ENCODE measurements around the gene CCDC6.

Gene CCDC6

DNA sequence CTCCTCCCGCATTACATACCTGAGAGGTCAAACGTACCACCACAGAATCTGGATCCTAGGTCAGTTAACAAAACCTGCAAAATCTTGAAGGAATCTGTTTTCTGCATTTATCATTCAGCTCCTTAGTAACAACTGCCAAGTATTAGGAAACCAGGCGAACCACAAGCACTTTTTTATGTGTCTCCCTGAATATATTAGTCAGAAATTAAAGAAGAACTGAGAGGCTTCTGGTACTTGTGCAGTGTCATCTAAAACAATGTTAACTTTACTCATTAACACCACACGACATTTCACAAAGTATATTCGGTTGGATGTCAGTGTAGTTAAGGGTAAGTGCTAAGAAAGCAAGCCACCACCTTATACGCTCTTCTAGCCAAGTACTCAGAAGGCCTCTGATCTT is 2.5 kb downstream of the CCDC6 start:
- peak overlapping the region; percentile 90 for H3K4me3 ChIP-seq (ENCODE audit: low read depth, low read length)
- TF ChIP-seq, protein P1, sequence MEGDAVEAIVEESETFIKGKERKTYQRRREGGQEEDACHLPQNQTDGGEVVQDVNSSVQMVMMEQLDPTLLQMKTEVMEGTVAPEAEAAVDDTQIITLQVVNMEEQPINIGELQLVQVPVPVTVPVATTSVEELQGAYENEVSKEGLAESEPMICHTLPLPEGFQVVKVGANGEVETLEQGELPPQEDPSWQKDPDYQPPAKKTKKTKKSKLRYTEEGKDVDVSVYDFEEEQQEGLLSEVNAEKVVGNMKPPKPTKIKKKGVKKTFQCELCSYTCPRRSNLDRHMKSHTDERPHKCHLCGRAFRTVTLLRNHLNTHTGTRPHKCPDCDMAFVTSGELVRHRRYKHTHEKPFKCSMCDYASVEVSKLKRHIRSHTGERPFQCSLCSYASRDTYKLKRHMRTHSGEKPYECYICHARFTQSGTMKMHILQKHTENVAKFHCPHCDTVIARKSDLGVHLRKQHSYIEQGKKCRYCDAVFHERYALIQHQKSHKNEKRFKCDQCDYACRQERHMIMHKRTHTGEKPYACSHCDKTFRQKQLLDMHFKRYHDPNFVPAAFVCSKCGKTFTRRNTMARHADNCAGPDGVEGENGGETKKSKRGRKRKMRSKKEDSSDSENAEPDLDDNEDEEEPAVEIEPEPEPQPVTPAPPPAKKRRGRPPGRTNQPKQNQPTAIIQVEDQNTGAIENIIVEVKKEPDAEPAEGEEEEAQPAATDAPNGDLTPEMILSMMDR (IDR thresholded peaks at IDR 0.05; ENCODE audit: low read depth, low read length): no peak
- no peak for TF ChIP-seq MYC (IDR thresholded peaks at IDR 0.05; ENCODE audit: low read depth, low read length)
- TF ChIP-seq POLR2A (IDR thresholded peaks at IDR 0.05; ENCODE audit: extremely low read depth, insufficient read length): no peak
- TF ChIP-seq, protein P2, sequence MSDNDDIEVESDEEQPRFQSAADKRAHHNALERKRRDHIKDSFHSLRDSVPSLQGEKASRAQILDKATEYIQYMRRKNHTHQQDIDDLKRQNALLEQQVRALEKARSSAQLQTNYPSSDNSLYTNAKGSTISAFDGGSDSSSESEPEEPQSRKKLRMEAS (IDR thresholded peaks at IDR 0.05; ENCODE audit: low read depth, low read length): no peak
- DNase-seq (ENCODE audit: low read depth): peak; percentile 23

DNA sequence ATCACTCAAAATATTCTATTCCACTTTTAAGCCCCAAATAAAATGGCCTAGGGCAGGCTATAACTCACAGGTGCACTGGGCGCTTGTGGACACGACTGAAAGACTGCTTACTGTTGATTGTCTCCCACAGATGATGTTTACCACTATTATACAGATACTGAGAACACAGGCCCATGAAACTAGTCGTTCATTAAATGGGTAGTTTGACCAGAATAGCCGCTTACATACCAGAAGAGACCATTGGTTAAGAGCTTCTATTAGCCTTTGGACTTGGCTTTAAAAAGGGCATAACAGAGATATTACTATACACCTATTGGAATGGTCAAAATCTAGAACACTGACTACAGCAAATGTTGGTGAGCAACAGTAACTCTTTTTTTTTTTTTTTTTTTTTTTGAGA is 4.3 kb downstream of the CCDC6 start:
- DNase-seq (ENCODE audit: low read depth): no peak
- TF ChIP-seq, protein P1 (IDR thresholded peaks at IDR 0.05; ENCODE audit: low read depth, low read length): no peak
- TF ChIP-seq, protein P2 (IDR thresholded peaks at IDR 0.05; ENCODE audit: low read depth, low read length): no peak
- TF ChIP-seq POLR2A (IDR thresholded peaks at IDR 0.05; ENCODE audit: extremely low read depth, insufficient read length) (no peak), MYC (IDR thresholded peaks at IDR 0.05; ENCODE audit: low read depth, low read length) (no peak)
- H3K4me3 ChIP-seq (ENCODE audit: low read depth, low read length): no peak overlapping the region

DNA sequence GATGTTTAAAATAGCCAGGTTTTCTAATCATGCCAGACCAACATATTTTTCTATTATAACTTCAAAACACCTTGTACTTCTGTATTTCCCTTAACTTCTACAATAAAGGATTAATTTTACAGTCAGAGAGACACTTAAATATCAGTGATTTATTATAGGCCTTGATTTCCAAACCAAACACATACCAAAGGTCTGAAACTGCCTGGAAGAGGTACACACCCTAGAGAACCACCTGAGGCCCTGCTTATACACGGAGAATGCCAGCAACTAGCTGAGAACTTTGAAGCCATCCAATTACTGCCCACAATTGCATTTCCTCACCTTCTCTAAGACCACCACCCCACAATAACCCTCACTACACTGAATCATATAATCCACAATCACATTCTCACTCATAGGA is 4.9 kb downstream of the CCDC6 start:
- DNase-seq (ENCODE audit: low read depth): no peak
- TF ChIP-seq POLR2A (IDR thresholded peaks at IDR 0.05; ENCODE audit: extremely low read depth, insufficient read length) (no peak), MYC (IDR thresholded peaks at IDR 0.05; ENCODE audit: low read depth, low read length) (no peak)
- TF ChIP-seq, protein P1 (IDR thresholded peaks at IDR 0.05; ENCODE audit: low read depth, low read length): no peak
- TF ChIP-seq, protein P2 (IDR thresholded peaks at IDR 0.05; ENCODE audit: low read depth, low read length): no peak
- no peak overlapping the region for H3K4me3 ChIP-seq (ENCODE audit: low read depth, low read length)

DNA sequence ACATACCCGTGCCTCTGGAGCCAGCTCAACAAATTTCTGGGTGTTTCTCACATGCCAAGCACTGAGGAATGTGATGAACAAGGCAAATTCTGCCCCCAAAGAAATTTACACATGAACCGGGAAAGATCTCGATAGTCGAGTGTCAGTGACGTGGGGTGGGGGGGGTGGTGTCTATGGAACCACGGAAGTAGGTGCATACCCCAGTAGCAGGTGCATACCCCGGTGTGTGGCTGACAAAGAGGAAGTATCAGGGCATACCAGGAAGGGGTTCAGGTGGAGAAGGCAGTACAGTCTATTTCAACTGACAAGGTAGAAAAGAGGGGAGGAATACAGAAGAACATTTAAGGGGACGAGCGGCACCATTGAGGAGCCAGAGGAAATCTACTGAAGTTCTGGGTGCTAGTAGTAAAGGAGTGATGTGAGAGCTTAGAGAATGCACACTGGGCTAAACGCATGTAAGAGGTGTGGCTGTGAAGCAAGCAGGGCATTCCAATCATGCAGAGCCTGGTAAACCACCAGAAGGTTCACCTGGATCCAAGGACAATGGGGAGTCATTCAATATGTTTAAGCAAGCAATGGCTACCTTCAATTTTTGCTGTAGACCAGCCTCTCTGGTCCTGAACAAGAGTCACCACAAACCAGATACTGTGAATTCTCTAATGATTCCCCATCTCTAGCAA is 6.2 kb downstream of the CCDC6 start:
- H3K4me3 ChIP-seq (ENCODE audit: low read depth, low read length): no peak overlapping the region
- TF ChIP-seq, protein P1 (IDR thresholded peaks at IDR 0.05; ENCODE audit: low read depth, low read length): no peak
- no peak for TF ChIP-seq POLR2A (IDR thresholded peaks at IDR 0.05; ENCODE audit: extremely low read depth, insufficient read length)
- TF ChIP-seq, protein P2 (IDR thresholded peaks at IDR 0.05; ENCODE audit: low read depth, low read length): no peak
- no peak for TF ChIP-seq MYC (IDR thresholded peaks at IDR 0.05; ENCODE audit: low read depth, low read length)
- DNase-seq (ENCODE audit: low read depth): no peak

DNA sequence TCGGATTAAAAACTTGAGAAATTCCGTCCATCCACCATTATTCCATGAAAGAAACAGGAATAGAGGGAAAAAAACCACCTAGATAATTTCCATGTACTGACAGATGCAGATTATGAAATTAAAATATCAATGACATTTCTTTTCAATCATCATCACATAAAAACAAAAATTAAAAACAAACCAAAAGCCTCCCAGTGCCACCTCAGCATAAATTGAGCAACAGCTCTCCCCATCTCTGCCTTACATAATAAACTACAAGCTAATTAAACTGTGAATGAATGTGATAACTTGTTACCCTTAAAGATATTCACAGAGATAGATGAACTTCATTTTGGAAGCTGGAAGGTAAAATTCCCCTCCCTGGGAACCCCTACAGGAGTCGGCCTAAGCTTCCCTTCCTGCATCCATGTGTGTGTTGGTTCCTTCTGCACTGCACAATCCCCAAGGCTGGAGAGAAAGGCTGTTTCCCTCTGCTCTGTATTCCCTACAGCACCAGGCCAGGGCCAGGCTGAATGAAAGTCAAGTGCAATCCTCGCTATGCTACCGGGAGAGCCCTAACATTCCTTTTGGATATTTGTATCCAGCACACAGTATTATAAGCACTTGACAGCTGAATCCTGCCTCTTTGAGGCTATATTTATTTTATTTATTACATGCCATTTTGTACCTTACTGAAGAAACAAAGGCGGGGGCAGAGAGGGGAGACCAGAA is 8.1 kb downstream of the CCDC6 start:
- H3K4me3 ChIP-seq (ENCODE audit: low read depth, low read length): no peak overlapping the region
- DNase-seq (ENCODE audit: low read depth): no peak
- TF ChIP-seq, protein P1 (IDR thresholded peaks at IDR 0.05; ENCODE audit: low read depth, low read length): no peak
- TF ChIP-seq, protein P2 (IDR thresholded peaks at IDR 0.05; ENCODE audit: low read depth, low read length): no peak
- TF ChIP-seq MYC (IDR thresholded peaks at IDR 0.05; ENCODE audit: low read depth, low read length) (no peak), POLR2A (IDR thresholded peaks at IDR 0.05; ENCODE audit: extremely low read depth, insufficient read length) (no peak)
